HepG2 (cell line): ENCODE measurements around the gene RELL1. TPM values are rescaled to one million over a fixed set of nuclear protein-coding genes. Genes with fewer than 3 reads are reported as not detected.

Experiments used
- AKAP8 ChIP-seq: sonication (generic); formaldehyde crosslinking; IDR thresholded peaks from 2 replicates; pipeline ENCODE4 v1.5.1; 2020; ENCODE audit warnings: mild to moderate bottlenecking, missing genetic modification reagents
- CEBPB ChIP-seq: IDR thresholded peaks from 2 replicates; pipeline ENCODE4 v1.6.1; 2011; ENCODE audit warnings: low read depth, low read length, improper control_type of control experiment, borderline replicate concordance
- CHD2 ChIP-seq: IDR thresholded peaks from 2 replicates; pipeline ENCODE4 v1.6.1; 2011; ENCODE audit warnings: low read depth, low read length, improper control_type of control experiment
- HNF4A ChIP-seq: sonication (generic); formaldehyde crosslinking; IDR thresholded peaks from 2 replicates; pipeline ENCODE4 v1.4.0; 2020; ENCODE audit warnings: missing genetic modification reagents
- HOXA3 ChIP-seq: sonication (generic); formaldehyde crosslinking; IDR thresholded peaks from 2 replicates; pipeline ENCODE4 v1.5.0; 2020; ENCODE audit warnings: missing genetic modification reagents
- JUND ChIP-seq: sonication (generic); formaldehyde crosslinking; IDR thresholded peaks from 2 replicates; pipeline ENCODE4 v1.8.0; 2022; ENCODE audit warnings: mild to moderate bottlenecking, missing genetic modification reagents
- KAT8 ChIP-seq: IDR thresholded peaks from 2 replicates; pipeline ENCODE4 v1.6.1; 2016; ENCODE audit warnings: missing genetic modification reagents, missing compliant biosample characterization
- KDM6A ChIP-seq: IDR thresholded peaks from 2 replicates; pipeline ENCODE4 v1.6.1; 2016; ENCODE audit warnings: low read depth
- MAFF ChIP-seq: IDR thresholded peaks from 2 replicates; pipeline ENCODE4 v1.6.1; 2011; ENCODE audit warnings: low read depth, low read length, improper control_type of control experiment
- MAFK ChIP-seq, 2 experiments: IDR thresholded peaks in 1 of 2; conservative IDR thresholded peaks in 1 of 2; 2 replicates each; pipeline ENCODE4 v1.6.1; 2011; ENCODE audit warnings: improper control_type of control experiment in 2 of 2, low read length in 2 of 2
- NPAS2 ChIP-seq: sonication (generic); formaldehyde crosslinking; IDR thresholded peaks from 2 replicates; pipeline ENCODE4 v1.8.0; 2022; ENCODE audit warnings: mild to moderate bottlenecking, missing genetic modification reagents, borderline replicate concordance
- RARG ChIP-seq: sonication (generic); formaldehyde crosslinking; IDR thresholded peaks from 2 replicates; pipeline ENCODE4 v1.4.0; 2020; ENCODE audit warnings: low read depth, mild to moderate bottlenecking, missing genetic modification reagents
- REPIN1 ChIP-seq: sonication (generic); formaldehyde crosslinking; IDR thresholded peaks from 2 replicates; pipeline ENCODE4 v1.8.0; 2022; ENCODE audit warnings: missing genetic modification reagents, low read depth, mild to moderate bottlenecking, borderline replicate concordance
- SMAD1 ChIP-seq: sonication (generic); formaldehyde crosslinking; IDR thresholded peaks from 2 replicates; pipeline ENCODE4 v1.4.0; 2020; ENCODE audit warnings: missing genetic modification reagents, low read depth, mild to moderate bottlenecking, borderline replicate concordance
- SOX6 ChIP-seq, 2 experiments: fragments of 450-650 bp in 1 of 2; sonication (generic) in 1 of 2; formaldehyde crosslinking in 1 of 2; IDR thresholded peaks; 2 replicates each; pipeline versions ENCODE4 v1.4.0 to v1.6.1; 2017 to 2020; ENCODE audit warnings: antibody characterized with exemption in 1 of 2, mild to moderate bottlenecking in 1 of 2, missing genetic modification reagents in 1 of 2
- ZNF260 ChIP-seq: sonication (generic); formaldehyde crosslinking; IDR thresholded peaks from 2 replicates; pipeline ENCODE4 v1.4.0; 2020; ENCODE audit warnings: missing genetic modification reagents, low read depth, mild to moderate bottlenecking, borderline replicate concordance
- ZNF263 ChIP-seq: sonication (generic); formaldehyde crosslinking; IDR thresholded peaks from 2 replicates; pipeline ENCODE4 v1.4.0; 2020; ENCODE audit warnings: missing genetic modification reagents
- ZNF556 ChIP-seq: sonication (generic); formaldehyde crosslinking; IDR thresholded peaks from 2 replicates; pipeline ENCODE4 v1.4.0; 2020; ENCODE audit warnings: mild to moderate bottlenecking, missing genetic modification reagents, borderline replicate concordance
- ZNF615 ChIP-seq: sonication (generic); formaldehyde crosslinking; IDR thresholded peaks from 2 replicates; pipeline ENCODE4 v1.5.0; 2020; ENCODE audit warnings: mild to moderate bottlenecking, missing genetic modification reagents, borderline replicate concordance
- ZNF720 ChIP-seq: sonication (generic); formaldehyde crosslinking; IDR thresholded peaks from 2 replicates; pipeline ENCODE4 v1.4.0; 2020; ENCODE audit warnings: missing genetic modification reagents
- ZNF83 ChIP-seq: sonication (generic); formaldehyde crosslinking; IDR thresholded peaks from 2 replicates; pipeline ENCODE4 v1.4.0; 2020; ENCODE audit warnings: missing genetic modification reagents, mild to moderate bottlenecking, borderline replicate concordance
- ZZZ3 ChIP-seq: sonication (generic); formaldehyde crosslinking; IDR thresholded peaks from 2 replicates; pipeline ENCODE4 v1.4.0; 2020; ENCODE audit warnings: missing genetic modification reagents, mild to moderate bottlenecking, borderline replicate concordance
- polyA plus RNA-seq, 8 experiments: library from polyadenylated mRNA; depleted of rRNA in 3 of 8; stranded (reverse) in 7 of 8; unstranded in 1 of 8; fragments of >200 nt; fragmentation: Illumina TruSeq in 4 of 8; extraction: Trizol in 4 of 8; gene quantifications; 2 replicates each; pipeline versions ENCODE4 v1.2.1 to v1.2.3, GENCODE V29; 2011 to 2016; ENCODE audit warnings: low read depth in 4 of 8, missing spikeins in 1 of 8, mixed read lengths in 1 of 8; ENCODE audit not compliant: insufficient read depth in 1 of 8
- total RNA-seq, 5 experiments: library from RNA; depleted of rRNA; stranded (reverse); fragments of >200 nt; fragmentation: Illumina TruSeq; extraction: Trizol; gene quantifications; 2 replicates each; pipeline ENCODE4 v1.2.3, GENCODE V29; 2016; ENCODE audit warnings: low read depth in 1 of 5
- TF ChIP-seq, protein P1 (sequence below): IDR thresholded peaks from 2 replicates; pipeline ENCODE4 v1.6.1; 2016; ENCODE audit warnings: low read depth, control low read depth
- TF ChIP-seq, protein P2 (sequence below): sonication (generic); formaldehyde crosslinking; IDR thresholded peaks from 2 replicates; pipeline ENCODE4 v1.8.0; 2022; ENCODE audit warnings: mild to moderate bottlenecking, missing genetic modification reagents, borderline replicate concordance
- TF ChIP-seq, protein P3 (sequence below): sonication (generic); formaldehyde crosslinking; IDR thresholded peaks from 2 replicates; pipeline ENCODE4 v1.9.0; 2022; ENCODE audit warnings: missing genetic modification reagents, mild to moderate bottlenecking, borderline replicate concordance
- TF ChIP-seq, protein P4 (sequence below): IDR thresholded peaks from 2 replicates; pipeline ENCODE4 v1.6.1; 2016; ENCODE audit warnings: low read depth

The RELL1 gene
- total and polyA plus RNA-seq, 2 of the 13 experiments (the other 11 are each of a cell fraction or from before 2014, with no cell fraction given), result 8.4 to 58.4 TPM

DNA sequence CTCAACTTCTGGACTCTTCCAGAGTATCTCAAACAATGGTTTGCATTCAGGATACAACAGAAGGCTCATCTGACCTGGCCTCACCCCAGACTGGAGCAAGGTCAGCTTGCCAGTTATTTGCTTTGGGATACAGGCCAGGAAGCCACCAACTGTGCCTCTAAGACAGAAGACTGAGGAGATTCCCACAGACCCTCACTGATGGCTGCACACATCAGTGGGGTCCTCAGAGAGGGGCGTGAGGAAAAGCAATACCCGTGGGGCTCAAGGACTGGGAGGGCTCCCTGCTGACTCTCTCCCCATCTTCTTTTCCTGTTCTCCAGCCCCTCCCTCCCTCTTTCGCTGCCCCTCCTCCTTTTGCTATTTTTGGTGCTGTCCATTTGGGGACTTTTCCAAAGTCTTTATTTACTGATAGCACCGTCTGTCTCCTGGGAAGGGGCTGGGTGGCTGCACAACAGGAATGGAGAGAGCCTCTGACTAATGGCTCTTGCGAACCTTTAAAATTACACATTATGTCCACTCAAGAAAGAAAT is 23.2 kb downstream of the RELL1 start (continued):
- TF ChIP-seq MAFK (conservative IDR thresholded peaks at IDR 0.05 in 1 of 2, IDR thresholded peaks at IDR 0.05 in 1 of 2; ENCODE audit: low read length in 2 of 2), result no peak
- no peak for TF ChIP-seq SMAD1
- TF ChIP-seq, protein P1, sequence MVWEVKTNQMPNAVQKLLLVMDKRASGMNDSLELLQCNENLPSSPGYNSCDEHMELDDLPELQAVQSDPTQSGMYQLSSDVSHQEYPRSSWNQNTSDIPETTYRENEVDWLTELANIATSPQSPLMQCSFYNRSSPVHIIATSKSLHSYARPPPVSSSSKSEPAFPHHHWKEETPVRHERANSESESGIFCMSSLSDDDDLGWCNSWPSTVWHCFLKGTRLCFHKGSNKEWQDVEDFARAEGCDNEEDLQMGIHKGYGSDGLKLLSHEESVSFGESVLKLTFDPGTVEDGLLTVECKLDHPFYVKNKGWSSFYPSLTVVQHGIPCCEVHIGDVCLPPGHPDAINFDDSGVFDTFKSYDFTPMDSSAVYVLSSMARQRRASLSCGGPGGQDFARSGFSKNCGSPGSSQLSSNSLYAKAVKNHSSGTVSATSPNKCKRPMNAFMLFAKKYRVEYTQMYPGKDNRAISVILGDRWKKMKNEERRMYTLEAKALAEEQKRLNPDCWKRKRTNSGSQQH (CRISPR knock-in tag), result no peak
- no peak for TF ChIP-seq KAT8
- TF ChIP-seq HNF4A, result peak; percentile 64
- TF ChIP-seq HOXA3 (CRISPR knock-in tag), result peak; percentile 50; the same call in 1 of the 2 replicates
- TF ChIP-seq REPIN1 (CRISPR knock-in tag), result no peak
- TF ChIP-seq CEBPB, result no peak
- no peak for TF ChIP-seq MAFF
- TF ChIP-seq, protein P2, sequence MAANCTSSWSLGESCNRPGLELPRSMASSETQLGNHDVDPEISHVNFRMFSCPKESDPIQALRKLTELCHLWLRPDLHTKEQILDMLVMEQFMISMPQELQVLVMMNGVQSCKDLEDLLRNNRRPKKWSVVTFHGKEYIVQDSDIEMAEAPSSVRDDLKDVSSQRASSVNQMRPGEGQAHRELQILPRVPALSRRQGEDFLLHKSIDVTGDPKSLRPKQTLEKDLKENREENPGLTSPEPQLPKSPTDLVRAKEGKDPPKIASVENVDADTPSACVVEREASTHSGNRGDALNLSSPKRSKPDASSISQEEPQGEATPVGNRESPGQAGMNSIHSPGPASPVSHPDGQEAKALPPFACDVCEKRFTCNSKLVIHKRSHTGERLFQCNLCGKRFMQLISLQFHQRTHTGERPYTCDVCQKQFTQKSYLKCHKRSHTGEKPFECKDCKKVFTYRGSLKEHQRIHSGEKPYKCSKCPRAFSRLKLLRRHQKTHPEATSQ, result no peak
- TF ChIP-seq, protein P3, sequence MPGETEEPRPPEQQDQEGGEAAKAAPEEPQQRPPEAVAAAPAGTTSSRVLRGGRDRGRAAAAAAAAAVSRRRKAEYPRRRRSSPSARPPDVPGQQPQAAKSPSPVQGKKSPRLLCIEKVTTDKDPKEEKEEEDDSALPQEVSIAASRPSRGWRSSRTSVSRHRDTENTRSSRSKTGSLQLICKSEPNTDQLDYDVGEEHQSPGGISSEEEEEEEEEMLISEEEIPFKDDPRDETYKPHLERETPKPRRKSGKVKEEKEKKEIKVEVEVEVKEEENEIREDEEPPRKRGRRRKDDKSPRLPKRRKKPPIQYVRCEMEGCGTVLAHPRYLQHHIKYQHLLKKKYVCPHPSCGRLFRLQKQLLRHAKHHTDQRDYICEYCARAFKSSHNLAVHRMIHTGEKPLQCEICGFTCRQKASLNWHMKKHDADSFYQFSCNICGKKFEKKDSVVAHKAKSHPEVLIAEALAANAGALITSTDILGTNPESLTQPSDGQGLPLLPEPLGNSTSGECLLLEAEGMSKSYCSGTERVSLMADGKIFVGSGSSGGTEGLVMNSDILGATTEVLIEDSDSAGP (CRISPR knock-in tag), result peak; percentile 28; the same call in 1 of the 2 replicates
- no peak for TF ChIP-seq ZNF263 (CRISPR knock-in tag)
- no peak for TF ChIP-seq ZNF260 (CRISPR knock-in tag)
- TF ChIP-seq RARG (CRISPR knock-in tag), result no peak
- TF ChIP-seq CHD2, result no peak
- TF ChIP-seq SOX6 (IDR thresholded peaks at IDR 0.05), result no peak
- TF ChIP-seq SOX6 (CRISPR knock-in tag; IDR thresholded peaks at IDR 0.05), result peak; percentile 49; the same call in 1 of the 2 replicates
- no peak for TF ChIP-seq KDM6A (CRISPR knock-in tag)
- TF ChIP-seq ZNF83 (CRISPR knock-in tag), result no peak
- no peak for TF ChIP-seq JUND
- no peak for TF ChIP-seq ZNF720 (CRISPR knock-in tag)
- no peak for TF ChIP-seq ZZZ3
- TF ChIP-seq AKAP8 (CRISPR knock-in tag), result no peak
- TF ChIP-seq ZNF556 (CRISPR knock-in tag), result peak; percentile 34; the same call in 1 of the 2 replicates
- TF ChIP-seq NPAS2 (CRISPR knock-in tag), result no peak
- no peak for TF ChIP-seq ZNF615 (CRISPR knock-in tag)
- TF ChIP-seq, protein P4, sequence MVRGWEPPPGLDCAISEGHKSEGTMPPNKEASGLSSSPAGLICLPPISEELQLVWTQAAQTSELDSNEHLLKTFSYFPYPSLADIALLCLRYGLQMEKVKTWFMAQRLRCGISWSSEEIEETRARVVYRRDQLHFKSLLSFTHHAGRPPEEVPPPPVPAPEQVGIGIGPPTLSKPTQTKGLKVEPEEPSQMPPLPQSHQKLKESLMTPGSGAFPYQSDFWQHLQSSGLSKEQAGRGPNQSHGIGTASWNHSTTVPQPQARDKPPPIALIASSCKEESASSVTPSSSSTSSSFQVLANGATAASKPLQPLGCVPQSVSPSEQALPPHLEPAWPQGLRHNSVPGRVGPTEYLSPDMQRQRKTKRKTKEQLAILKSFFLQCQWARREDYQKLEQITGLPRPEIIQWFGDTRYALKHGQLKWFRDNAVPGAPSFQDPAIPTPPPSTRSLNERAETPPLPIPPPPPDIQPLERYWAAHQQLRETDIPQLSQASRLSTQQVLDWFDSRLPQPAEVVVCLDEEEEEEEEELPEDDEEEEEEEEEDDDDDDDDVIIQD (CRISPR knock-in tag), result no peak
